ENCODE measurements around the gene ALDH3B1. TPM values are rescaled to one million over a fixed set of nuclear protein-coding genes. Genes with fewer than 3 reads are reported as not detected.

Gene ALDH3B1
- total and polyA plus RNA-seq, 10 of the 15 experiments (the other 5 are each of a cell fraction or from before 2014, with no cell fraction given), result 0.03 to 0.37 (median 0.17) TPM; not detected in 3

DNA sequence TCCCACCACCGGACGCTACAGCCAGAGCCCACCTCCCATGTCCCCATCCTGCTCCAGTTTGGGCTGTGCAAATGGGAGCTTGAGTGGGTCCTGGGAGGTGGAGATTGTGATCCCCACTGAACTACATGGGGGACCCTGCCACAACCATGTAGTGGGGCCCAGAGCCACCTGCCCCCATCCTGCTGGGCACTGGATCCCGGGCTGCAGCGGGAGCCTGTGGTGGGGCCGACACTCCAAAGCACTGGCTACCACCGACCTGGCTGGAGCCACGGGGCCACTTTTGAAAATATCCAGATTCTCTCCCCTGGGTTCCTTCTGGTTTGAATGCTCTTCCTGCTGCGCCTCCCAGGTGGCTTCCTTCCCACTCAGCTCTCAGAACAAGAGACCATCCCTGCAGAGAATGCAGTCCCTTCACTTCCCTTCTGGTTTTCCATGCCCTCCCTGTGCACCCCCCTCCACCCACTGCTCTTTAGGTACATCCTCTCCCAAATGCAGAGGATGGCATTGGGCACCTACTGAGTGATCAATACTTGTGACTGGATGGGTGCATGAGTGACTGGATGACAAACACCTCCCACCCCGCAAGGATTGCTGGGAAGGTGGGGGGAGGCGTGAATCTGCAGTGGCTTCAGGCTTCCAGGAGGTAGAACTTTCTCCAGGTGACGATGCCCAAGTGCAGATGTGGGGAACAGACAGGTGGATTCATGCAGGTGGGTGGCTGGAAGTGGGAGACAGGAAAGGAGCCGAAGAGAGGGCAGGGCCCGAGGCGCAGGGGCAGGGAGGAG lies 5.4 kb upstream of the ALDH3B1 start:
- TF ChIP-seq, protein P1, sequence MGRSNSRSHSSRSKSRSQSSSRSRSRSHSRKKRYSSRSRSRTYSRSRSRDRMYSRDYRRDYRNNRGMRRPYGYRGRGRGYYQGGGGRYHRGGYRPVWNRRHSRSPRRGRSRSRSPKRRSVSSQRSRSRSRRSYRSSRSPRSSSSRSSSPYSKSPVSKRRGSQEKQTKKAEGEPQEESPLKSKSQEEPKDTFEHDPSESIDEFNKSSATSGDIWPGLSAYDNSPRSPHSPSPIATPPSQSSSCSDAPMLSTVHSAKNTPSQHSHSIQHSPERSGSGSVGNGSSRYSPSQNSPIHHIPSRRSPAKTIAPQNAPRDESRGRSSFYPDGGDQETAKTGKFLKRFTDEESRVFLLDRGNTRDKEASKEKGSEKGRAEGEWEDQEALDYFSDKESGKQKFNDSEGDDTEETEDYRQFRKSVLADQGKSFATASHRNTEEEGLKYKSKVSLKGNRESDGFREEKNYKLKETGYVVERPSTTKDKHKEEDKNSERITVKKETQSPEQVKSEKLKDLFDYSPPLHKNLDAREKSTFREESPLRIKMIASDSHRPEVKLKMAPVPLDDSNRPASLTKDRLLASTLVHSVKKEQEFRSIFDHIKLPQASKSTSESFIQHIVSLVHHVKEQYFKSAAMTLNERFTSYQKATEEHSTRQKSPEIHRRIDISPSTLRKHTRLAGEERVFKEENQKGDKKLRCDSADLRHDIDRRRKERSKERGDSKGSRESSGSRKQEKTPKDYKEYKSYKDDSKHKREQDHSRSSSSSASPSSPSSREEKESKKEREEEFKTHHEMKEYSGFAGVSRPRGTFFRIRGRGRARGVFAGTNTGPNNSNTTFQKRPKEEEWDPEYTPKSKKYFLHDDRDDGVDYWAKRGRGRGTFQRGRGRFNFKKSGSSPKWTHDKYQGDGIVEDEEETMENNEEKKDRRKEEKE (IDR thresholded peaks at IDR 0.05), result no peak
- TF ChIP-seq PKNOX1 (IDR thresholded peaks at IDR 0.05), result 0 out of 2 replicates have a peak, but pooled peaks have one; percentile 24
- DNase-seq (ENCODE audit: low read depth, low spot score) (no peak), FAIRE-seq (no peak), ATAC-seq (no peak)
- ChIA-PET CTCF (interaction anchor here (0.7 to 3.5 kb wide), 3 partner anchors 11 to 204 kb away, joined by 3 to 19 read pairs (median 4); no protein-coding TSS in a partner anchor), SMC1A (ENCODE audit: uncharacterized antibody, unreplicated experiment) (no interaction called here), POLR2A (interaction anchor here (0.9 kb wide), 1 partner anchor 36 kb away, joined by 3 read pairs; no protein-coding TSS in a partner anchor), RAD21 (ENCODE audit: unreplicated experiment) (no interaction called here)
- Histone ChIP-seq H3K4me2 (ENCODE audit: control insufficient read depth, insufficient read depth) (peak overlapping the region; percentile 58), H3K9ac (ENCODE audit: control insufficient read depth, insufficient read depth, low read length) (peak overlapping the region; percentile 52), H3K36me3 (ENCODE audit: control insufficient read depth in 2 of 2, insufficient read depth in 2 of 2, low read length in 1 of 2) (no peaks in the 10 kb centered on the region), H3K27me3 (replicated peaks in 1 of 2; ENCODE audit: control insufficient read depth in 2 of 2, insufficient read depth in 2 of 2, low read length in 1 of 2) (no peaks in the 10 kb centered on the region), H3K79me2 (ENCODE audit: control insufficient read depth, insufficient read depth, low read length) (peaks cover 14% of the 10 kb centered on the region), H3K27ac (ENCODE audit: control insufficient read depth, insufficient read depth) (peak overlapping the region; percentile 66; the same call in 1 of the 2 replicates), H3K9me3 (replicated peaks; ENCODE audit: control insufficient read depth, insufficient read depth, low read length) (no peaks in the 10 kb centered on the region), H4K20me1 (ENCODE audit: control insufficient read depth, insufficient read depth) (no peaks in the 10 kb centered on the region), H3K4me1 (ENCODE audit: control insufficient read depth, insufficient read depth, low read length) (peaks cover 38% of the 10 kb centered on the region), H2AFZ (ENCODE audit: control insufficient read depth, low read depth, low read length) (peak overlapping the region; percentile 78), H3K4me3 (peak overlapping the region; percentile 92; the same call in 1 of the 2 replicates)
- 56% methylated on average over 14 of the region's 14 CpGs for WGBS (ENCODE audit: insufficient coverage, insufficient replicate concordance, low lambda C conversion rate, missing lambda C conversion rate)
- in situ Hi-C loops (cut with MboI), result loop anchor here (5.0 kb wide), 1 partner anchor 203 kb away; no protein-coding TSS in a partner anchor
- intact Hi-C loops (cut with micrococcal nuclease; ENCODE audit: unreplicated experiment), result loop anchor here (5.0 to 10.0 kb wide), 3 partner anchors 33 to 203 kb away; partner anchors contain the start of genes CHKA and TCIRG1
- no TSS peak for BruUV-seq (replicated peaks)
